Thyroid gland (tissue), 4 donors: ENCODE data around the gene PTPRG. TPM values are rescaled to one million over a fixed set of nuclear protein-coding genes. Genes with fewer than 3 reads are reported as not detected.

Experiments
- DNase-seq, 2 donors: peaks; one replicate each; pipeline ENCODE4 v3.0.0-alpha.2; 2019
- H3K27ac ChIP-seq, 3 donors: fragments of 200-600 bp; sonication (generic); 1 replicate in 2 of 3; 2 replicates in 1 of 3; pipeline ENCODE4 v1.5.1; 2016 to 2019; ENCODE audit warnings: mild to moderate bottlenecking in 1 of 3, moderate library complexity in 1 of 3
- H3K27me3 ChIP-seq: fragments of 200-600 bp; sonication (generic); one replicate; pipeline ENCODE4 v1.5.1; 2019
- H3K36me3 ChIP-seq, 2 donors: fragments of 200-600 bp; sonication (generic); one replicate each; pipeline ENCODE4 v1.5.1; 2016 to 2019
- H3K4me1 ChIP-seq, 2 donors: fragments of 200-600 bp; sonication (generic); one replicate each; pipeline ENCODE4 v1.5.1; 2017 to 2019
- H3K4me3 ChIP-seq, 3 donors: fragments of 200-600 bp; sonication (generic); replicated peaks in 1 of 3; 1 replicate in 2 of 3; 2 replicates in 1 of 3; pipeline ENCODE4 v1.5.1; 2016; ENCODE audit warnings: mild to moderate bottlenecking in 1 of 3
- H3K9me3 ChIP-seq: fragments of 200-600 bp; sonication (generic); one replicate; pipeline ENCODE4 v1.5.1; 2017
- CTCF ChIP-seq, 6 experiments: fragments of 200-600 bp in 3 of 6; fragments of 450-650 bp in 3 of 6; sonication (generic) in 3 of 6; IDR thresholded peaks; one replicate each; pipeline ENCODE4 v1.5.1; 2016 to 2019; ENCODE audit warnings: antibody characterized with exemption in 6 of 6, mild to moderate bottlenecking in 2 of 6, inconsistent platforms in 1 of 6, moderate library complexity in 1 of 6
- POLR2A ChIP-seq, 2 donors: fragments of 450-650 bp; IDR thresholded peaks; one replicate each; pipeline ENCODE4 v1.6.1; 2017; ENCODE audit warnings: antibody characterized with exemption in 2 of 2, mild to moderate bottlenecking in 2 of 2, moderate library complexity in 1 of 2
- WGBS, 2 donors: methylation state at CpG; one replicate each; pipeline ENCODE4 v1.1.5; 2017; 5-methylcytosine and 5-hydroxymethylcytosine counted together
- intact Hi-C: fragments of 100-400 bp; cut with DNase I; formaldehyde crosslinking; loops from one replicate; pipeline ENCODE4 v1.15.1; 2023
- total RNA-seq, 4 donors: library from RNA; depleted of rRNA; stranded (reverse); fragments of >200 nt; gene quantifications; one replicate each; pipeline ENCODE4 v1.2.3, GENCODE V29; 2016

Gene PTPRG
- total RNA-seq, 4 donors from 2014 or later = 81.6 to 207 (median 132) TPM

DNA sequence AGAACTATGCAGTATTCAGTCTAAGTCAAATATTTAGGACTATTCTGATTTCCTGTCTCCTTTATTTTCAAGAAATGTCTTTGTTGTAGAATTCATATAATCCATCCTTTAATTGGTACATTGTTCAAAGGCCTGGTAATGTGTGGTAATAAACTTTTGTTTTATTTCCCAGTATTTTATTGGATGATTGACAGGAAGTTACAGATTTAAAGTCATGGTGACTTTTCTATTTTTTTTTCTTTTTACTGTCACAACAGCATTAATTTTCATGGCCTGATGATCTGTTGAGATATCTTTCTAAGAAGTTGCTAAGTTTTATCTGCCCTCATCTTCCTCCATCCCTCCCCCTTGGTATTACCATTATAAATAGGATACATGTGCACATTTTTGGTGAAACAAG is 161.7 kb downstream of the PTPRG start:
- Histone ChIP-seq H3K4me3 (no peak overlapping the region), H3K27me3 (no peaks in the 10 kb centered on the region), H3K9me3 (no peaks in the 10 kb centered on the region), H3K4me1 (peaks cover 7 to 18% of the 10 kb centered on the region in 2 donors), H3K27ac (no peak overlapping the region), H3K36me3 (no peaks in the 10 kb centered on the region)
- intact Hi-C loops = no loop called here
- no peak for DNase-seq
- no peak for TF ChIP-seq CTCF (IDR thresholded peaks at IDR 0.05)
- TF ChIP-seq POLR2A (IDR thresholded peaks at IDR 0.05) = no peak

DNA sequence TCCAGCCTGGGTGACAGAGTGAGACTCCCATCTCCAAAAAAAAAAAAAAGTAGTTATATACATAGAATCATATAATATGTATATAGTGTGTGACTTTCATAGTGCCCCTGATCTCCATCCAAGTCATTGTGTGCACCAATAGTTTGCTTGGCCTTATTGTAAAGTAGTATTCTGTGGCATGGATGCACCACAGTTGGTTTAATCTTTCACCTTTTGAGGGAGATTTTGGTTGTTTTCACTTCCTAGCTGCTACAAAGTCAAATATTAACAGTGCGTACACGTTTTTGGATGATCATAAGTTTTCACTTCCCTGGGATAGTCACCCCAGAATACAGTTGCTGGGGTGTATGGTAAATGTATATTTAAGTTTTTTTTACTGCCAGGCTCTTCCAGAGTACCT is 162.8 kb downstream of the PTPRG start:
- no peaks in the 10 kb centered on the region for H3K36me3 ChIP-seq
- peaks cover 0 to 8% of the 10 kb centered on the region in 2 donors for H3K4me1 ChIP-seq
- H3K27me3 ChIP-seq = no peaks in the 10 kb centered on the region
- no peak overlapping the region for H3K4me3 ChIP-seq
- DNase-seq = no peak
- no peak for TF ChIP-seq CTCF (IDR thresholded peaks at IDR 0.05)
- TF ChIP-seq POLR2A (IDR thresholded peaks at IDR 0.05) = no peak
- intact Hi-C loops = no loop called here
- 81 to 86% methylated on average over 2 of the region's 2 CpGs for WGBS, 2 donors
- no peak overlapping the region for H3K27ac ChIP-seq
- no peaks in the 10 kb centered on the region for H3K9me3 ChIP-seq

DNA sequence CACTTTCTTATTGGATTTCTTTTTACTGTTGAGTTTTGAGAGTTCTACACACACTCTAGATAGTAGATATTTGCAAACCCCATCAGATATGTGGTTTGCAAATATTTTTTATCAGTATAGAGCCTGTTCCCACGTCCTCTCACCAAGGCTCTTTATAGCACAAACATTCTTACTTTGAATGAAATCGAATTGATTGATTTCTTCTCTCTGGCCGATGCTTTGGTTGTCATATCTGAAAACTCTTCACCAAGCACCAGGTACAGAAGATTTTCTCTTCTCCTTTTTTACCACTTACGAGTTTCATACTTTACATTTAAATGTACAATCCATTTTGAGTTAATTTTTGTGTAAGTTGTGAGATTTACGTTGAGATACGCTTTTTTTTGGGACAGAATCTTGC is 163.4 kb downstream of the PTPRG start:
- no peaks in the 10 kb centered on the region for H3K9me3 ChIP-seq
- H3K27ac ChIP-seq = no peak overlapping the region
- 95 to 96% methylated on average over 6 of the region's 6 CpGs for WGBS, 2 donors
- intact Hi-C loops = no loop called here
- no peaks in the 10 kb centered on the region for H3K36me3 ChIP-seq
- DNase-seq = no peak
- H3K4me1 ChIP-seq = peaks cover 0 to 4% of the 10 kb centered on the region in 2 donors
- no peak overlapping the region for H3K4me3 ChIP-seq
- TF ChIP-seq CTCF (IDR thresholded peaks at IDR 0.05) (no peak), POLR2A (IDR thresholded peaks at IDR 0.05) (no peak)
- no peaks in the 10 kb centered on the region for H3K27me3 ChIP-seq

DNA sequence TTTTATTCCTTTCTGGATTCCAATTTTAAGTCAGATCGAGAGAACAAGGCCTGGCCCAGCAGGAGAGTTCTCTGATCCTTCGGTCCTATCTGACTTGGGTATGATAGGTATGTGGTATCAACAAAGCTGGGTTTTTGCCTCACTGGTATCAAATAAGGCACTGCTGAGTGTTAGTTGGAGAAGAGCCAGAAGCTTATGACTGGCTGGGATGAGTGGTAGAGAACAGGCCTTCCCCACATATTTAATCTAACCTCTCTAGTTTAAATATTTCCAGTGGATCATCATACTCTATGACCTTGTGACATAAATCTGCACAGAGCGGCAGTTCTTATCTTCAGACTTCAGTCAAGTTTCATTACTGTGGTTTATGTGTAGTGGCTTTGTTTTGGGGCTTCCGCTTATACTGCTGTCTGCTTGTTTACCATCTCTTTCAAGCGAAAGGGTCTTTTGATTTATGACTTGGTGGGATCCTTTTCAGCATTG is 164.5 kb downstream of the PTPRG start:
- no peaks in the 10 kb centered on the region for H3K27me3 ChIP-seq
- H3K36me3 ChIP-seq = no peaks in the 10 kb centered on the region
- no peak overlapping the region for H3K4me3 ChIP-seq
- H3K9me3 ChIP-seq = no peaks in the 10 kb centered on the region
- intact Hi-C loops = no loop called here
- H3K27ac ChIP-seq = no peak overlapping the region
- DNase-seq = no peak
- WGBS, 2 donors = 86% methylated on average over 5 of the region's 5 CpGs
- TF ChIP-seq CTCF (IDR thresholded peaks at IDR 0.05) (no peak), POLR2A (IDR thresholded peaks at IDR 0.05) (no peak)
- H3K4me1 ChIP-seq = peaks cover 0 to 4% of the 10 kb centered on the region in 2 donors

- no peak for DNase-seq
- Histone ChIP-seq H3K4me1 (peaks cover 0 to 4% of the 10 kb centered on the region in 2 donors), H3K9me3 (no peaks in the 10 kb centered on the region), H3K27me3 (no peaks in the 10 kb centered on the region), H3K27ac (no peak overlapping the region), H3K4me3 (no peak overlapping the region), H3K36me3 (no peaks in the 10 kb centered on the region)
- no peak for TF ChIP-seq CTCF (IDR thresholded peaks at IDR 0.05)
- no peak for TF ChIP-seq POLR2A (IDR thresholded peaks at IDR 0.05)
- intact Hi-C loops = no loop called here
- WGBS, 2 donors = 94 to 96% methylated on average over 5 of the region's 5 CpGs
Observed at GRCh38 chr3:61727435-61727834, 166.1 kb downstream of the PTPRG start.
